ENCODE measurements around the gene TSPAN18.

DNA sequence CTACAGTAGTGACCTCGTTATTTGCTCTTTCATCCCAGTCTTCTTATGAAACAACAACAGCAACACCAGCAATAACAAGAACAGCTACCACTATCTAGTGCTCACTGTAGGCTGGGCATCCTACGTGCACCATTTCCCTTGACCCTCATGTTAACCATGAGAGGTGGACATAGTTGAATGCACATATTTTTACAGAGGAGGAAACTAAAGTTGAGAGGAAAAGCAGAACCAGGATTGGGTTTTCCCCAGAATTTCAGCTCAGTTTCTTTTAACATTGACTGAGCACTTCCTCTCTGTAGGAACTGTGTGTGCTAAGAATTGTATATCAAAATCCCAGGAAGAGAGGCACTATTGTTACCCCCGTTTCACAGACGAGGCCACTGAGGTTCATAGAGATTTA lies 39.4 kb upstream of the TSPAN18 start:
- TF ChIP-seq, protein P1, sequence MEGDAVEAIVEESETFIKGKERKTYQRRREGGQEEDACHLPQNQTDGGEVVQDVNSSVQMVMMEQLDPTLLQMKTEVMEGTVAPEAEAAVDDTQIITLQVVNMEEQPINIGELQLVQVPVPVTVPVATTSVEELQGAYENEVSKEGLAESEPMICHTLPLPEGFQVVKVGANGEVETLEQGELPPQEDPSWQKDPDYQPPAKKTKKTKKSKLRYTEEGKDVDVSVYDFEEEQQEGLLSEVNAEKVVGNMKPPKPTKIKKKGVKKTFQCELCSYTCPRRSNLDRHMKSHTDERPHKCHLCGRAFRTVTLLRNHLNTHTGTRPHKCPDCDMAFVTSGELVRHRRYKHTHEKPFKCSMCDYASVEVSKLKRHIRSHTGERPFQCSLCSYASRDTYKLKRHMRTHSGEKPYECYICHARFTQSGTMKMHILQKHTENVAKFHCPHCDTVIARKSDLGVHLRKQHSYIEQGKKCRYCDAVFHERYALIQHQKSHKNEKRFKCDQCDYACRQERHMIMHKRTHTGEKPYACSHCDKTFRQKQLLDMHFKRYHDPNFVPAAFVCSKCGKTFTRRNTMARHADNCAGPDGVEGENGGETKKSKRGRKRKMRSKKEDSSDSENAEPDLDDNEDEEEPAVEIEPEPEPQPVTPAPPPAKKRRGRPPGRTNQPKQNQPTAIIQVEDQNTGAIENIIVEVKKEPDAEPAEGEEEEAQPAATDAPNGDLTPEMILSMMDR (IDR thresholded peaks at IDR 0.05), result no peak
- no peak for TF ChIP-seq POLR2A (IDR thresholded peaks at IDR 0.05)
